Measurements from ENCODE around the gene GUCY1A2. TPM values are rescaled to one million over a fixed set of nuclear protein-coding genes. Genes with fewer than 3 reads are reported as not detected.

Gene GUCY1A2
- polyA plus RNA-seq, 1 donor (not counting 4 experiments of a cell fraction or from before 2014, with no cell fraction given): not detected

DNA sequence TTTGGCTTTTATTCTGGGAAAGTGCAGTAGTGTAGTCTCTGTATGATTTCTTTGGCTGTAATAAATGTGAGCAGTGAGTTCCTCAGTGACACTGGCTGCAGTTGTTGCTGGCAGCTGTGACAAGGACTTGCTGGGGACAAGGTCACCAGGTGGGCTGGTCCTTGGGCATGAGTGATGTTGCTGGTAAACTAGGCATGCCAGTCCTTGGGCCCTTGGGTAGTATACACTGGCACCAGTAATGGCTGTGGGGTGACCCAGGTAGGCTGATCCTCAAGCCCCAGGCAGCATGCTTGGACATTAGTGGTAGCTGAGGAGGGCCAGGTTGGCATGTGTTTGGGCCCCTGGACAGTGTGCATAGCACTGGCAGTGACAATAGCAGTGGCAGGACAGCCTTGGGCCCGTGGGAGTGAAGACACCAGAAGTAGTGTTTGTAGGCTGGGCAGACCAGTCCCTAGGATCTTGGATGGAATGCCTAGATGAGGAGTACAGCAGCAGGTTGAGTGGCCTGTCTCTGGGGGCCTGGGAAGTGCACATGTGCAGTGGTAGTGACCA, 164.3 kb downstream of the GUCY1A2 start:
- Histone ChIP-seq H3K9ac (ENCODE audit: control insufficient read depth, extremely low read depth, insufficient read depth, low read length) (no peak overlapping the region), H3K9me3 (ENCODE audit: control insufficient read depth, low read depth, low read length) (no peaks in the 10 kb centered on the region)
- FAIRE-seq: no peak

DNA sequence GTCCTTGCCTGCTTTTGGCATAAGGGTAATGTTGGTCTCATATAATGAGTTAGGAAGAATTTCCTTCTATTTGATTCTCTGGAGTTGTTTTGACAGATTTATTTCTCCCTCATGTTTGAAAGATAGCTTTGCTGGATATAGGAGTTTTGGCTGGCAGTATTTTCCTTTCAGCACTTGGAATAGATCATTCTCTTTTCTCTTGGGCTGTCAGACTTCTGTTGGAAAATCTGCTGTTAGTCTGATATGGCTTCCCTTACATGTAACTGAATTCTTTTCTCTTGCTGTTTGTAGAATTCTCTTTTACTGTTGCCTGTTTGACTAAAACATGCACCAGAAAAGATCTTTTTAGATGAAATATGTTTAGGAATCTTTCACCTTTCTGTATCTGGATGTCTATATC, 165.5 kb downstream of the GUCY1A2 start:
- H3K36me3 ChIP-seq (ENCODE audit: control insufficient read depth in 2 of 2, extremely low read depth in 1 of 2, insufficient read depth in 2 of 2, low read length in 2 of 2): no peaks in the 10 kb centered on the region
- H3K4me3 ChIP-seq (ENCODE audit: control insufficient read depth in 2 of 3, extremely low read depth in 1 of 3, insufficient read depth in 2 of 3, low read depth in 1 of 3, low read length in 3 of 3): no peak overlapping the region
- H4K20me1 ChIP-seq (ENCODE audit: control insufficient read depth, extremely low read depth, insufficient read depth, low read length): no peaks in the 10 kb centered on the region
- no peaks in the 10 kb centered on the region for H3K9me3 ChIP-seq (ENCODE audit: control insufficient read depth, low read depth, low read length)
- no peak overlapping the region for H3K27ac ChIP-seq (ENCODE audit: control insufficient read depth, insufficient read depth, low read length)
- FAIRE-seq (no peak), DNase-seq (ENCODE audit: low read depth, low spot score) (no peak)
- H3K27me3 ChIP-seq (ENCODE audit: control insufficient read depth, extremely low read depth, insufficient read depth, low read length): no peaks in the 10 kb centered on the region
- H3K4me1 ChIP-seq (ENCODE audit: control insufficient read depth, extremely low read depth, insufficient read depth, low read length): no peaks in the 10 kb centered on the region
- dilution Hi-C loops (cut with MboI; ENCODE audit: extremely low pct_ligation_motif_present, low sequenced_read_pairs): no loop called here
- TF ChIP-seq EZH2 (IDR thresholded peaks at IDR 0.05; ENCODE audit: low read length): no peak
- TF ChIP-seq, protein P1, sequence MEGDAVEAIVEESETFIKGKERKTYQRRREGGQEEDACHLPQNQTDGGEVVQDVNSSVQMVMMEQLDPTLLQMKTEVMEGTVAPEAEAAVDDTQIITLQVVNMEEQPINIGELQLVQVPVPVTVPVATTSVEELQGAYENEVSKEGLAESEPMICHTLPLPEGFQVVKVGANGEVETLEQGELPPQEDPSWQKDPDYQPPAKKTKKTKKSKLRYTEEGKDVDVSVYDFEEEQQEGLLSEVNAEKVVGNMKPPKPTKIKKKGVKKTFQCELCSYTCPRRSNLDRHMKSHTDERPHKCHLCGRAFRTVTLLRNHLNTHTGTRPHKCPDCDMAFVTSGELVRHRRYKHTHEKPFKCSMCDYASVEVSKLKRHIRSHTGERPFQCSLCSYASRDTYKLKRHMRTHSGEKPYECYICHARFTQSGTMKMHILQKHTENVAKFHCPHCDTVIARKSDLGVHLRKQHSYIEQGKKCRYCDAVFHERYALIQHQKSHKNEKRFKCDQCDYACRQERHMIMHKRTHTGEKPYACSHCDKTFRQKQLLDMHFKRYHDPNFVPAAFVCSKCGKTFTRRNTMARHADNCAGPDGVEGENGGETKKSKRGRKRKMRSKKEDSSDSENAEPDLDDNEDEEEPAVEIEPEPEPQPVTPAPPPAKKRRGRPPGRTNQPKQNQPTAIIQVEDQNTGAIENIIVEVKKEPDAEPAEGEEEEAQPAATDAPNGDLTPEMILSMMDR (optimal IDR thresholded peaks at IDR 0.05 in 1 of 3, IDR thresholded peaks at IDR 0.05 in 1 of 3, conservative IDR thresholded peaks at IDR 0.05 in 1 of 3; ENCODE audit: extremely low read depth in 1 of 3, insufficient read depth in 2 of 3, low read length in 3 of 3): no peak
- no peak overlapping the region for H3K4me2 ChIP-seq (ENCODE audit: control insufficient read depth, extremely low read depth, insufficient read depth, low read depth, low read length)
- H3K79me2 ChIP-seq (ENCODE audit: control insufficient read depth, insufficient read depth, low read length): no peaks in the 10 kb centered on the region
- no peak overlapping the region for H3K9ac ChIP-seq (ENCODE audit: control insufficient read depth, extremely low read depth, insufficient read depth, low read length)
- H2AFZ ChIP-seq (ENCODE audit: control insufficient read depth, low read length): no peak overlapping the region
- no peaks in the 10 kb centered on the region for H3K9me1 ChIP-seq (ENCODE audit: control insufficient read depth, extremely low read depth, insufficient read depth, low read length)

More for the DNA sequence above, 164.3 kb downstream of the GUCY1A2 start:
- no peaks in the 10 kb centered on the region for H3K27me3 ChIP-seq (ENCODE audit: control insufficient read depth, extremely low read depth, insufficient read depth, low read length)
- no peaks in the 10 kb centered on the region for H3K9me1 ChIP-seq (ENCODE audit: control insufficient read depth, extremely low read depth, insufficient read depth, low read length)
- dilution Hi-C loops (cut with MboI; ENCODE audit: extremely low pct_ligation_motif_present, low sequenced_read_pairs): no loop called here
- DNase-seq (ENCODE audit: low read depth, low spot score): no peak
- H4K20me1 ChIP-seq (ENCODE audit: control insufficient read depth, extremely low read depth, insufficient read depth, low read length): no peaks in the 10 kb centered on the region
- H3K4me1 ChIP-seq (ENCODE audit: control insufficient read depth, extremely low read depth, insufficient read depth, low read length): no peaks in the 10 kb centered on the region
- H3K36me3 ChIP-seq (ENCODE audit: control insufficient read depth in 2 of 2, extremely low read depth in 1 of 2, insufficient read depth in 2 of 2, low read length in 2 of 2): no peaks in the 10 kb centered on the region
- no peak overlapping the region for H3K27ac ChIP-seq (ENCODE audit: control insufficient read depth, insufficient read depth, low read length)
- H3K4me2 ChIP-seq (ENCODE audit: control insufficient read depth, extremely low read depth, insufficient read depth, low read depth, low read length): no peak overlapping the region
- TF ChIP-seq, protein P1 (optimal IDR thresholded peaks at IDR 0.05 in 1 of 3, IDR thresholded peaks at IDR 0.05 in 1 of 3, conservative IDR thresholded peaks at IDR 0.05 in 1 of 3; ENCODE audit: extremely low read depth in 1 of 3, insufficient read depth in 2 of 3, low read length in 3 of 3): no peak
- no peak for TF ChIP-seq EZH2 (IDR thresholded peaks at IDR 0.05; ENCODE audit: low read length)
- no peak overlapping the region for H3K4me3 ChIP-seq (ENCODE audit: control insufficient read depth in 2 of 3, extremely low read depth in 1 of 3, insufficient read depth in 2 of 3, low read depth in 1 of 3, low read length in 3 of 3)
- H2AFZ ChIP-seq (ENCODE audit: control insufficient read depth, low read length): no peak overlapping the region
- no peaks in the 10 kb centered on the region for H3K79me2 ChIP-seq (ENCODE audit: control insufficient read depth, insufficient read depth, low read length)

All from keratinocyte (primary cell).